SU-DHL-6 (cell line): Measurements from ENCODE around the gene AP1S1.

ENCODE experiments used
- H2AFZ ChIP-seq: fragments of 200-600 bp; sonication (generic); 2 replicates; pipeline ENCODE4 v1.6.1; 2014; ENCODE audit warnings: low read depth, mild to moderate bottlenecking, moderate library complexity, mixed read lengths, antibody characterized with exemption, low read length; ENCODE audit not compliant: severe bottlenecking
- H3F3A ChIP-seq: fragments of 200-600 bp; shearing (Covaris generic); 2 replicates; pipeline ENCODE4 v1.6.0; 2016; ENCODE audit warnings: antibody characterized with exemption, mild to moderate bottlenecking; ENCODE audit not compliant: insufficient read depth
- H3K27ac ChIP-seq: fragments of 200-600 bp; sonication (generic); 2 replicates; pipeline ENCODE4 v1.5.1; 2016; ENCODE audit warnings: low read depth, mild to moderate bottlenecking, low read length, moderate library complexity, mixed read lengths
- H3K27me3 ChIP-seq: fragments of 200-600 bp; sonication (generic), shearing (Covaris generic); 2 replicates; pipeline ENCODE4 v1.6.0; 2014; ENCODE audit warnings: mild to moderate bottlenecking, low read length
- H3K36me3 ChIP-seq: fragments of 200-600 bp; sonication (generic); 2 replicates; pipeline ENCODE4 v1.6.1; 2014; ENCODE audit warnings: mild to moderate bottlenecking, low read length, mixed read lengths
- H3K4me2 ChIP-seq: fragments of 300-600, 200-600 bp; shearing (Covaris generic), sonication (generic); 2 replicates; pipeline ENCODE4 v1.6.0; 2014; ENCODE audit warnings: low read length, low read depth, mild to moderate bottlenecking; ENCODE audit not compliant: poor library complexity, severe bottlenecking
- H3K4me3 ChIP-seq: fragments of 200-600 bp; sonication (generic); 2 replicates; pipeline ENCODE4 v1.5.1; 2014; ENCODE audit warnings: antibody characterized with exemption, low read length, mild to moderate bottlenecking, mixed read lengths; ENCODE audit not compliant: insufficient read depth, poor library complexity, severe bottlenecking
- H3K79me2 ChIP-seq: fragments of 200-600 bp; sonication (generic); 2 replicates; pipeline ENCODE4 v1.6.1; 2014; ENCODE audit warnings: mild to moderate bottlenecking, low read length, moderate library complexity; ENCODE audit not compliant: insufficient read depth
- H3K9ac ChIP-seq: fragments of 200-600 bp; sonication (generic); 2 replicates; pipeline ENCODE4 v1.7.0; 2014; ENCODE audit warnings: mild to moderate bottlenecking, low read length
- H3K9me2 ChIP-seq: fragments of 200-600 bp; sonication (generic); replicated peaks from 2 replicates; pipeline ENCODE4 v1.6.1; 2014; ENCODE audit warnings: low read length; ENCODE audit not compliant: insufficient read depth
- H3K9me3 ChIP-seq: fragments of 200-600 bp; sonication (generic); 2 replicates; pipeline ENCODE4 v1.6.1; 2014; ENCODE audit warnings: low read length, mixed read lengths; ENCODE audit not compliant: insufficient read depth
- H4K20me1 ChIP-seq: fragments of 200-600 bp; sonication (generic); 2 replicates; pipeline ENCODE4 v1.6.1; 2014; ENCODE audit warnings: low read depth, mild to moderate bottlenecking, antibody characterized with exemption, low read length, moderate library complexity, mixed read lengths
- EZH2phosphoT487 ChIP-seq: fragments of 200-600 bp; sonication (generic), shearing (Covaris generic); conservative IDR thresholded peaks from 2 replicates; pipeline ENCODE4 v1.6.1; 2018; ENCODE audit warnings: mild to moderate bottlenecking, antibody characterized with exemption, low read length, moderate library complexity, mixed read lengths
- TF ChIP-seq, protein P1 (sequence below): fragments of 200-600 bp; sonication (generic); IDR thresholded peaks from one replicate; pipeline ENCODE4 v1.5.1; 2017; ENCODE audit warnings: antibody characterized with exemption, mild to moderate bottlenecking, low read length, moderate library complexity; ENCODE audit not compliant: insufficient read depth, poor library complexity, severe bottlenecking

The AP1S1 gene

GRCh38 chr7:101189109-101189508 lies 34.8 kb downstream of the AP1S1 start:
- TF ChIP-seq, protein P1, sequence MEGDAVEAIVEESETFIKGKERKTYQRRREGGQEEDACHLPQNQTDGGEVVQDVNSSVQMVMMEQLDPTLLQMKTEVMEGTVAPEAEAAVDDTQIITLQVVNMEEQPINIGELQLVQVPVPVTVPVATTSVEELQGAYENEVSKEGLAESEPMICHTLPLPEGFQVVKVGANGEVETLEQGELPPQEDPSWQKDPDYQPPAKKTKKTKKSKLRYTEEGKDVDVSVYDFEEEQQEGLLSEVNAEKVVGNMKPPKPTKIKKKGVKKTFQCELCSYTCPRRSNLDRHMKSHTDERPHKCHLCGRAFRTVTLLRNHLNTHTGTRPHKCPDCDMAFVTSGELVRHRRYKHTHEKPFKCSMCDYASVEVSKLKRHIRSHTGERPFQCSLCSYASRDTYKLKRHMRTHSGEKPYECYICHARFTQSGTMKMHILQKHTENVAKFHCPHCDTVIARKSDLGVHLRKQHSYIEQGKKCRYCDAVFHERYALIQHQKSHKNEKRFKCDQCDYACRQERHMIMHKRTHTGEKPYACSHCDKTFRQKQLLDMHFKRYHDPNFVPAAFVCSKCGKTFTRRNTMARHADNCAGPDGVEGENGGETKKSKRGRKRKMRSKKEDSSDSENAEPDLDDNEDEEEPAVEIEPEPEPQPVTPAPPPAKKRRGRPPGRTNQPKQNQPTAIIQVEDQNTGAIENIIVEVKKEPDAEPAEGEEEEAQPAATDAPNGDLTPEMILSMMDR = no peak
- TF ChIP-seq EZH2phosphoT487 = no peak
- Histone ChIP-seq H3K27me3 (no peaks in the 10 kb centered on the region), H3F3A (no peaks in the 10 kb centered on the region), H3K9ac (no peak overlapping the region), H3K36me3 (no peaks in the 10 kb centered on the region), H3K9me2 (no peaks in the 10 kb centered on the region), H3K27ac (no peak overlapping the region), H3K79me2 (no peaks in the 10 kb centered on the region), H3K9me3 (no peaks in the 10 kb centered on the region), H3K4me3 (no peak overlapping the region), H4K20me1 (no peaks in the 10 kb centered on the region), H2AFZ (no peak overlapping the region), H3K4me2 (no peak overlapping the region)

DNA sequence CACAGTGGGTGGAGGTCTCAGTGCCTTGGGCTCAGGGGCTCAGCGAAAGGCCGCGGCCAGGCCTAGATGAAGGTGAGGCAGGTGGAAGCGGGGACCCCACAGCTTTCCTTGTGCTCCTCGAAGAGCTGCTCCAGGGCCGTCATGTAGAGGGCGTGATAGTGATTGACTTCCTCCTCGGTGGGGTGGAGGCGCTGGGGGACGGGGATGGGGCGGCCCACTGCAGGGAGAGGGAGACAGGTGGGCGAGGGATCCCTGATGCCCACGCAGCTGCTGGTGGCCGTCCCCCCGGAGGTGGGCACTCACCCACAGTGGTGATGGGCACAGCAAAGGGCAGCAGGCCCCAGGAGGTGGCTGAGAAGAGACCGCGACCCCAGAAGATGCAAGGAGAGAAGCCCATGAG lies 41.6 kb downstream of the AP1S1 start:
- no peak overlapping the region for H3K27ac ChIP-seq
- no peak overlapping the region for H3K9ac ChIP-seq
- H4K20me1 ChIP-seq = no peaks in the 10 kb centered on the region
- no peaks in the 10 kb centered on the region for H3K79me2 ChIP-seq
- H3K4me3 ChIP-seq = no peak overlapping the region
- H3K9me3 ChIP-seq = no peaks in the 10 kb centered on the region
- no peak for TF ChIP-seq EZH2phosphoT487
- TF ChIP-seq, protein P1 = no peak
- H3K9me2 ChIP-seq = no peaks in the 10 kb centered on the region
- H3F3A ChIP-seq = no peaks in the 10 kb centered on the region
- H3K27me3 ChIP-seq = no peaks in the 10 kb centered on the region
- H2AFZ ChIP-seq = no peak overlapping the region
- no peaks in the 10 kb centered on the region for H3K36me3 ChIP-seq
- no peak overlapping the region for H3K4me2 ChIP-seq

DNA sequence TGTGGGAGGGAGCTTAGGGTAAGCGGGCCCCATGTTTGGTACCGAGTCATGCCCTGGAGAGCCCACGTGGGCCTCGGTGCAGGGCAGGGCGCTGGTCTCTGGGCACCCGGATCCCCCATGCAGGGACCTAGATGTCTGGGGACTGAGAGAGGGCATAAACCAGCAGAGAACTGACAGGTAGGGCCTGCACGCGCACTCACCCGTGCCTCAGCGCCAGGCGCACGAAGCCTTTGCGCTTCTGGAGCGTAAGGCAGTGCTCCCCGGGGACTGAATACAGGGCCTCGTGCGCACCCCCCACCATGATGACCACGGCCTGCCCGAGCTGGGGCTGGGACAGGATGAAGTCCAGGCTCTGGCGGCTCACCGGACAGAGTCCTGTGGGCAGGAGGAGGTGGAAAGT lies 43.7 kb downstream of the AP1S1 start:
- no peaks in the 10 kb centered on the region for H3K79me2 ChIP-seq
- no peak overlapping the region for H3K9ac ChIP-seq

More for the DNA sequence above, 43.7 kb downstream of the AP1S1 start:
- H3K36me3 ChIP-seq = no peaks in the 10 kb centered on the region
- no peak overlapping the region for H3K27ac ChIP-seq
- TF ChIP-seq EZH2phosphoT487 = no peak
- TF ChIP-seq, protein P1 = no peak
- H2AFZ ChIP-seq = no peak overlapping the region
- H3K27me3 ChIP-seq = no peaks in the 10 kb centered on the region
- H4K20me1 ChIP-seq = no peaks in the 10 kb centered on the region
- no peak overlapping the region for H3K4me2 ChIP-seq
- H3K4me3 ChIP-seq = no peak overlapping the region
- H3F3A ChIP-seq = no peaks in the 10 kb centered on the region
- no peaks in the 10 kb centered on the region for H3K9me3 ChIP-seq
- H3K9me2 ChIP-seq = no peaks in the 10 kb centered on the region
